ENCODE results near the gene POLR2B.

The POLR2B gene

GRCh38 chr4:57023104-57023503 is 44.4 kb downstream of the POLR2B start:
- no peak for DNase-seq (ENCODE audit: low read depth, low spot score)
- H3K4me3 ChIP-seq (ENCODE audit: insufficient read length, low read depth): no peak overlapping the region
- TF ChIP-seq YY1 (IDR thresholded peaks at IDR 0.05; ENCODE audit: insufficient read depth, insufficient read length) (no peak), SUZ12 (IDR thresholded peaks at IDR 0.05; ENCODE audit: extremely low read depth, insufficient read depth, insufficient read length) (no peak), ZNF274 (IDR thresholded peaks at IDR 0.05; ENCODE audit: low read depth, low read length) (no peak)
- H3K9me3 ChIP-seq (ENCODE audit: insufficient read depth, low read length): no peaks in the 10 kb centered on the region
- no peaks in the 10 kb centered on the region for H3K27me3 ChIP-seq (ENCODE audit: insufficient read depth, insufficient read length)
- H3K4me1 ChIP-seq (ENCODE audit: insufficient read depth, insufficient read length): no peaks in the 10 kb centered on the region
- no peak overlapping the region for H3K9ac ChIP-seq (ENCODE audit: insufficient read length, low read depth)
- peaks cover 71% of the 10 kb centered on the region for H3K36me3 ChIP-seq (ENCODE audit: insufficient read depth, insufficient read length, low read length)

GRCh38 chr4:57034520-57034919 is 55.8 kb downstream of the POLR2B start:
- H3K4me3 ChIP-seq (ENCODE audit: insufficient read length, low read depth): no peak overlapping the region
- no peaks in the 10 kb centered on the region for H3K9me3 ChIP-seq (ENCODE audit: insufficient read depth, low read length)
- TF ChIP-seq SUZ12 (IDR thresholded peaks at IDR 0.05; ENCODE audit: extremely low read depth, insufficient read depth, insufficient read length) (no peak), YY1 (IDR thresholded peaks at IDR 0.05; ENCODE audit: insufficient read depth, insufficient read length) (no peak), ZNF274 (IDR thresholded peaks at IDR 0.05; ENCODE audit: low read depth, low read length) (no peak)
- peaks cover 29% of the 10 kb centered on the region for H3K36me3 ChIP-seq (ENCODE audit: insufficient read depth, insufficient read length, low read length)
- no peaks in the 10 kb centered on the region for H3K27me3 ChIP-seq (ENCODE audit: insufficient read depth, insufficient read length)
- no peaks in the 10 kb centered on the region for H3K4me1 ChIP-seq (ENCODE audit: insufficient read depth, insufficient read length)
- no peak overlapping the region for H3K9ac ChIP-seq (ENCODE audit: insufficient read length, low read depth)
- no peak for DNase-seq (ENCODE audit: low read depth, low spot score)

- H3K36me3 ChIP-seq (ENCODE audit: insufficient read depth, insufficient read length, low read length): peaks cover 8% of the 10 kb centered on the region
- H3K9me3 ChIP-seq (ENCODE audit: insufficient read depth, low read length): no peaks in the 10 kb centered on the region
- peak; percentile 46 for DNase-seq (ENCODE audit: low read depth, low spot score)
- TF ChIP-seq ZNF274 (IDR thresholded peaks at IDR 0.05; ENCODE audit: low read depth, low read length): no peak
- TF ChIP-seq YY1 (IDR thresholded peaks at IDR 0.05; ENCODE audit: insufficient read depth, insufficient read length): no peak
- no peak for TF ChIP-seq SUZ12 (IDR thresholded peaks at IDR 0.05; ENCODE audit: extremely low read depth, insufficient read depth, insufficient read length)
- no peak overlapping the region for H3K9ac ChIP-seq (ENCODE audit: insufficient read length, low read depth)
- H3K27me3 ChIP-seq (ENCODE audit: insufficient read depth, insufficient read length): no peaks in the 10 kb centered on the region
- peaks cover 2% of the 10 kb centered on the region for H3K4me1 ChIP-seq (ENCODE audit: insufficient read depth, insufficient read length)
- no peak overlapping the region for H3K4me3 ChIP-seq (ENCODE audit: insufficient read length, low read depth)
Measured at GRCh38 chr4:57037982-57038604, 59.4 kb downstream of the POLR2B start.

GRCh38 chr4:57039345-57039744 is 60.6 kb downstream of the POLR2B start:
- no peak for DNase-seq (ENCODE audit: low read depth, low spot score)
- TF ChIP-seq ZNF274 (IDR thresholded peaks at IDR 0.05; ENCODE audit: low read depth, low read length) (no peak), SUZ12 (IDR thresholded peaks at IDR 0.05; ENCODE audit: extremely low read depth, insufficient read depth, insufficient read length) (no peak), YY1 (IDR thresholded peaks at IDR 0.05; ENCODE audit: insufficient read depth, insufficient read length) (no peak)
- peaks cover 8% of the 10 kb centered on the region for H3K36me3 ChIP-seq (ENCODE audit: insufficient read depth, insufficient read length, low read length)
- no peaks in the 10 kb centered on the region for H3K27me3 ChIP-seq (ENCODE audit: insufficient read depth, insufficient read length)
- H3K4me1 ChIP-seq (ENCODE audit: insufficient read depth, insufficient read length): peaks cover 2% of the 10 kb centered on the region
- H3K4me3 ChIP-seq (ENCODE audit: insufficient read length, low read depth): no peak overlapping the region
- H3K9me3 ChIP-seq (ENCODE audit: insufficient read depth, low read length): no peaks in the 10 kb centered on the region
- no peak overlapping the region for H3K9ac ChIP-seq (ENCODE audit: insufficient read length, low read depth)

- peaks cover 2% of the 10 kb centered on the region for H3K4me1 ChIP-seq (ENCODE audit: insufficient read depth, insufficient read length)
- H3K36me3 ChIP-seq (ENCODE audit: insufficient read depth, insufficient read length, low read length): peaks cover 8% of the 10 kb centered on the region
- H3K27me3 ChIP-seq (ENCODE audit: insufficient read depth, insufficient read length): no peaks in the 10 kb centered on the region
- H3K9me3 ChIP-seq (ENCODE audit: insufficient read depth, low read length): no peaks in the 10 kb centered on the region
- DNase-seq (ENCODE audit: low read depth, low spot score): no peak
- no peak overlapping the region for H3K4me3 ChIP-seq (ENCODE audit: insufficient read length, low read depth)
- H3K9ac ChIP-seq (ENCODE audit: insufficient read length, low read depth): no peak overlapping the region
- TF ChIP-seq ZNF274 (IDR thresholded peaks at IDR 0.05; ENCODE audit: low read depth, low read length) (no peak), SUZ12 (IDR thresholded peaks at IDR 0.05; ENCODE audit: extremely low read depth, insufficient read depth, insufficient read length) (no peak), YY1 (IDR thresholded peaks at IDR 0.05; ENCODE audit: insufficient read depth, insufficient read length) (no peak)
Measured at GRCh38 chr4:57040510-57040909, 61.8 kb downstream of the POLR2B start.

- no peak overlapping the region for H3K9ac ChIP-seq (ENCODE audit: insufficient read length, low read depth)
- TF ChIP-seq ZNF274 (IDR thresholded peaks at IDR 0.05; ENCODE audit: low read depth, low read length) (no peak), SUZ12 (IDR thresholded peaks at IDR 0.05; ENCODE audit: extremely low read depth, insufficient read depth, insufficient read length) (no peak), YY1 (IDR thresholded peaks at IDR 0.05; ENCODE audit: insufficient read depth, insufficient read length) (no peak)
- H3K27me3 ChIP-seq (ENCODE audit: insufficient read depth, insufficient read length): no peaks in the 10 kb centered on the region
- H3K9me3 ChIP-seq (ENCODE audit: insufficient read depth, low read length): no peaks in the 10 kb centered on the region
- peaks cover 2% of the 10 kb centered on the region for H3K4me1 ChIP-seq (ENCODE audit: insufficient read depth, insufficient read length)
- no peak overlapping the region for H3K4me3 ChIP-seq (ENCODE audit: insufficient read length, low read depth)
- DNase-seq (ENCODE audit: low read depth, low spot score): no peak
- peaks cover 8% of the 10 kb centered on the region for H3K36me3 ChIP-seq (ENCODE audit: insufficient read depth, insufficient read length, low read length)
Measured at GRCh38 chr4:57041020-57041419, 62.3 kb downstream of the POLR2B start.

GRCh38 chr4:57042711-57043169 is 64.0 kb downstream of the POLR2B start:
- Histone ChIP-seq H3K4me1 (ENCODE audit: insufficient read depth, insufficient read length) (peaks cover 2% of the 10 kb centered on the region), H3K9ac (ENCODE audit: insufficient read length, low read depth) (no peak overlapping the region), H3K27me3 (ENCODE audit: insufficient read depth, insufficient read length) (no peaks in the 10 kb centered on the region), H3K9me3 (ENCODE audit: insufficient read depth, low read length) (peaks cover 13% of the 10 kb centered on the region; the same call in 1 of the 2 replicates), H3K36me3 (ENCODE audit: insufficient read depth, insufficient read length, low read length) (peaks cover 8% of the 10 kb centered on the region), H3K4me3 (ENCODE audit: insufficient read length, low read depth) (no peak overlapping the region)
- no peak for DNase-seq (ENCODE audit: low read depth, low spot score)
- TF ChIP-seq YY1 (IDR thresholded peaks at IDR 0.05; ENCODE audit: insufficient read depth, insufficient read length): no peak
- TF ChIP-seq SUZ12 (IDR thresholded peaks at IDR 0.05; ENCODE audit: extremely low read depth, insufficient read depth, insufficient read length): no peak
- no peak for TF ChIP-seq ZNF274 (IDR thresholded peaks at IDR 0.05; ENCODE audit: low read depth, low read length)
